Endothelial cell (in vitro differentiated cells): ENCODE results near the gene CTDSPL. TPM values are rescaled to one million over a fixed set of nuclear protein-coding genes. Genes with fewer than 3 reads are reported as not detected.

Source experiments
- DNase-seq: peaks from one replicate; pipeline ENCODE4 v3.0.0; 2021; ENCODE audit warnings: low spot score
- H3K27ac Mint-ChIP-seq: one replicate; pipeline ENCODE4 v1.8.0; 2021; ENCODE audit warnings: mixed read lengths, inconsistent platforms; ENCODE audit not compliant: unreplicated experiment
- H3K27me3 Mint-ChIP-seq: one replicate; pipeline ENCODE4 v1.8.0; 2021; ENCODE audit warnings: mild to moderate bottlenecking, moderate library complexity, mixed read lengths, inconsistent platforms; ENCODE audit not compliant: unreplicated experiment
- H3K36me3 Mint-ChIP-seq: one replicate; pipeline ENCODE4 v1.8.0; 2021; ENCODE audit warnings: mild to moderate bottlenecking, low read depth, mixed read lengths, inconsistent platforms; ENCODE audit not compliant: unreplicated experiment
- H3K4me1 Mint-ChIP-seq: one replicate; pipeline ENCODE4 v1.8.0; 2021; ENCODE audit warnings: mild to moderate bottlenecking, mixed read lengths, inconsistent platforms; ENCODE audit not compliant: unreplicated experiment
- H3K4me3 Mint-ChIP-seq: one replicate; pipeline ENCODE4 v1.8.0; 2021; ENCODE audit warnings: mild to moderate bottlenecking, mixed read lengths, inconsistent platforms; ENCODE audit not compliant: unreplicated experiment
- H3K9me3 Mint-ChIP-seq: one replicate; pipeline ENCODE4 v1.8.0; 2021; ENCODE audit warnings: mixed read lengths, inconsistent platforms; ENCODE audit not compliant: unreplicated experiment
- total RNA-seq: library from RNA; stranded (reverse); fragmentation: NEBNext Ultra II Directional; extraction: Animal tissue kit (Norgen Biotek cat#: 25700); gene quantifications from one replicate; pipeline ENCODE4 v1.2.1, GENCODE V29; 2021; ENCODE audit not compliant: unreplicated experiment
- TF ChIP-seq, protein P1 (sequence below): fragments of 200-600 bp; sonication (generic); IDR thresholded peaks from one replicate; pipeline ENCODE4 v1.5.0; 2021; ENCODE audit warnings: antibody characterized with exemption; ENCODE audit not compliant: unreplicated experiment

Gene CTDSPL
- total RNA-seq, 1 donor from 2014 or later: 71.4 TPM

- H3K27me3 Mint-ChIP-seq: peaks cover 6% of the 10 kb centered on the region
- peaks cover 10% of the 10 kb centered on the region for H3K4me1 Mint-ChIP-seq
- no peak overlapping the region for H3K27ac Mint-ChIP-seq
- TF ChIP-seq, protein P1, sequence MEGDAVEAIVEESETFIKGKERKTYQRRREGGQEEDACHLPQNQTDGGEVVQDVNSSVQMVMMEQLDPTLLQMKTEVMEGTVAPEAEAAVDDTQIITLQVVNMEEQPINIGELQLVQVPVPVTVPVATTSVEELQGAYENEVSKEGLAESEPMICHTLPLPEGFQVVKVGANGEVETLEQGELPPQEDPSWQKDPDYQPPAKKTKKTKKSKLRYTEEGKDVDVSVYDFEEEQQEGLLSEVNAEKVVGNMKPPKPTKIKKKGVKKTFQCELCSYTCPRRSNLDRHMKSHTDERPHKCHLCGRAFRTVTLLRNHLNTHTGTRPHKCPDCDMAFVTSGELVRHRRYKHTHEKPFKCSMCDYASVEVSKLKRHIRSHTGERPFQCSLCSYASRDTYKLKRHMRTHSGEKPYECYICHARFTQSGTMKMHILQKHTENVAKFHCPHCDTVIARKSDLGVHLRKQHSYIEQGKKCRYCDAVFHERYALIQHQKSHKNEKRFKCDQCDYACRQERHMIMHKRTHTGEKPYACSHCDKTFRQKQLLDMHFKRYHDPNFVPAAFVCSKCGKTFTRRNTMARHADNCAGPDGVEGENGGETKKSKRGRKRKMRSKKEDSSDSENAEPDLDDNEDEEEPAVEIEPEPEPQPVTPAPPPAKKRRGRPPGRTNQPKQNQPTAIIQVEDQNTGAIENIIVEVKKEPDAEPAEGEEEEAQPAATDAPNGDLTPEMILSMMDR: no peak
- H3K9me3 Mint-ChIP-seq: no peaks in the 10 kb centered on the region
- peak overlapping the region; percentile 56 for H3K4me3 Mint-ChIP-seq
- no peak for DNase-seq
- H3K36me3 Mint-ChIP-seq: peaks cover 40% of the 10 kb centered on the region
Measured at GRCh38 chr3:38016410-38016809, 154.7 kb downstream of the CTDSPL start.

DNA sequence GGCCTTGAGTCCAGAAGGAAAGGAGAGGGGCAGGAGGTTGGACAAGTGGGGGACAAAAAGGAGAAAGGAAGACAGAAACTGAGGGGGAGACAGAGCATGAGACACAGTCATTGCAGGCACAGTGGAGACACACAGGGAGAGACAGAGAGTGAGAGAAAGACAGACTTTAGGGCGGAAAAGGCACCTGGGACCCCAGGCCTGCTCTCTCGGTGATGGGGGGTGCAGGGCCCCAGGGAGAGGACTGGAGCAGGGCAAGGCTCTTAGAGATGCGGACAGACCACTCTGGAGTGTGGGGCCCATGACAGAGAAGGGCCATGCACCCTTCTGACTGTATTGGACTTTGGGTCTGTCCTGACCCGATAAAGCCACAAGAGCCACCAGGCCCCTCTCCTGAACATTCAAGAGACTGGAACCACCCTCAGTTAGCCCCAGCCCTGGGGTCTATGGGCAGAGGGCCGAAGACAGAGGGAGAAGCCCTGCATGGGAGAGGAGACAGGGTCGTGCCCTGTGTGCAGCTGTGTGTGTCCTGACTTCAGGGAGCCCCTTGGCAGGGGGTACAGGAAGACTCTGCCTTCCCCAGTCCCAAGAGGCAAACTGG lies 155.3 kb downstream of the CTDSPL start:
- no peak for DNase-seq
- TF ChIP-seq, protein P1: no peak
- Mint-ChIP-seq H3K9me3 (no peaks in the 10 kb centered on the region), H3K4me3 (no peak overlapping the region), H3K4me1 (peaks cover 4% of the 10 kb centered on the region), H3K36me3 (peaks cover 36% of the 10 kb centered on the region), H3K27ac (no peak overlapping the region), H3K27me3 (peaks cover 9% of the 10 kb centered on the region)

GRCh38 chr3:38017445-38018295 lies 156.0 kb downstream of the CTDSPL start:
- Mint-ChIP-seq H3K4me3 (no peak overlapping the region), H3K4me1 (peaks cover 3% of the 10 kb centered on the region), H3K9me3 (no peaks in the 10 kb centered on the region), H3K27ac (no peak overlapping the region), H3K36me3 (peaks cover 36% of the 10 kb centered on the region), H3K27me3 (peaks cover 9% of the 10 kb centered on the region)
- no peak for DNase-seq
- TF ChIP-seq, protein P1: no peak

DNA sequence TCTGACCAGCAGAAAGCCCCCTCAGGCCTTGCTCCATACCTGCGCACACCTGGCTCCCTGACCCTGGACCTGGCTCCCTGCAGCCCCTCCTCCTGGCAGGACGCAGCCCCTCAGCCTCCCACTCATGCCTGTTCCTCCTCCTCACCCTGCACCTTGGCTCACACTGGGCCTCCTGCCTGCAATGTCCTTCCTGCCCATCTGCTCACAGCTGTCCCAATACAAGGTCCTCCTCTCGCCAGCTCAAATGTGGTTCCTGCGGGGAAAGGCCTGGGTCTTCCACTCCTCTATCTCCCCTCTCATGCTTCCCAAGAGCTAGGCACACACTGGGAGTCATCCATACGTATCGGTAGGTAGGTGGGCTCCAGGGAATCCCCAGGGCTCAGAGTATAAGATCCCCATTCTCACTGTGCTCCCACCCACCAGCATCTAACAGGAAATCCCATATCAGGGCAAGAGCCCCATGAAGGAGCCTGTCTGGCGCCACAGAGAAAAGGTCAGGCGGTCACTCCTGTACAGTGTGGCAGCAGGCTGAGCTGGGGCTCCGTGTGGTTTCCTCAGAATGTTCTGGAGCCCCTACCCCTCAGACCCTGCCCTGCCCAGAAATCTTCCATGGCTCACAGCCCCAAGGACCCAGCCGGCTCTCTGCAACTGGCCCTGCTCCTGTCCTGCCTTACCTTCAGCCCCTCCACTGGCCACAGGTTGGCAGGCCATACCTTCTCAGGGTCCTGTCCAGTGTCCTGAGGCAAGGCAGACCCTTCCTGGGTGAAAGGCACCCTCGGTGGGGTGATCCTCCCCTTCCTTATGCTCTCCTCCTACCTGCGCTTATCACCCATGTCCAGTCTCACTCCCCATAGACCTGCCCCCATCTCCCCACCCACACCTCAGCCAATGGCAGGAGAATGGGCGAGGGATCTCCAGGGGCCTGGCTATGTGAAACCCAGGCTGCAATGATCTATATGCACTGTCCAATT lies 156.9 kb downstream of the CTDSPL start:
- H3K36me3 Mint-ChIP-seq: peaks cover 36% of the 10 kb centered on the region
- H3K27ac Mint-ChIP-seq: no peak overlapping the region
- H3K9me3 Mint-ChIP-seq: no peaks in the 10 kb centered on the region
- H3K4me3 Mint-ChIP-seq: no peak overlapping the region
- TF ChIP-seq, protein P1: no peak
- peaks cover 14% of the 10 kb centered on the region for H3K27me3 Mint-ChIP-seq
- DNase-seq: no peak
- H3K4me1 Mint-ChIP-seq: peaks cover 4% of the 10 kb centered on the region
